Stomach smooth muscle (tissue), 2 donors: ENCODE measurements around the gene MOB3C.

ENCODE experiments used
- H3K27ac ChIP-seq: one replicate; pipeline ENCODE4 v1.7.0; 2013; ENCODE audit warnings: mild to moderate bottlenecking, low read length, inconsistent platforms
- H3K27me3 ChIP-seq, 2 donors: one replicate each; pipeline ENCODE4 v1.7.0; 2013; ENCODE audit warnings: low read length in 2 of 2; ENCODE audit not compliant: insufficient read depth in 2 of 2, control insufficient read depth in 1 of 2
- H3K36me3 ChIP-seq, 2 donors: one replicate each; pipeline ENCODE4 v1.7.0; 2013; ENCODE audit warnings: low read length in 2 of 2; ENCODE audit not compliant: control insufficient read depth in 2 of 2, insufficient read depth in 2 of 2
- H3K4me1 ChIP-seq: one replicate; pipeline ENCODE4 v1.7.0; 2013; ENCODE audit warnings: low read length; ENCODE audit not compliant: control insufficient read depth, insufficient read depth
- H3K4me3 ChIP-seq, 2 donors: one replicate each; pipeline ENCODE4 v1.7.0; 2013; ENCODE audit warnings: low read length in 2 of 2
- H3K9ac ChIP-seq, 2 donors: one replicate each; pipeline ENCODE4 v1.7.0; 2013; ENCODE audit warnings: low read length in 2 of 2, mild to moderate bottlenecking in 1 of 2
- H3K9me3 ChIP-seq, 2 donors: one replicate each; pipeline ENCODE4 v1.7.0; 2013; ENCODE audit warnings: low read length in 2 of 2; ENCODE audit not compliant: control insufficient read depth in 2 of 2
- donor health status: healthy.
- donor health status: Pancreatic carcinoma.

MOB3C gene

DNA sequence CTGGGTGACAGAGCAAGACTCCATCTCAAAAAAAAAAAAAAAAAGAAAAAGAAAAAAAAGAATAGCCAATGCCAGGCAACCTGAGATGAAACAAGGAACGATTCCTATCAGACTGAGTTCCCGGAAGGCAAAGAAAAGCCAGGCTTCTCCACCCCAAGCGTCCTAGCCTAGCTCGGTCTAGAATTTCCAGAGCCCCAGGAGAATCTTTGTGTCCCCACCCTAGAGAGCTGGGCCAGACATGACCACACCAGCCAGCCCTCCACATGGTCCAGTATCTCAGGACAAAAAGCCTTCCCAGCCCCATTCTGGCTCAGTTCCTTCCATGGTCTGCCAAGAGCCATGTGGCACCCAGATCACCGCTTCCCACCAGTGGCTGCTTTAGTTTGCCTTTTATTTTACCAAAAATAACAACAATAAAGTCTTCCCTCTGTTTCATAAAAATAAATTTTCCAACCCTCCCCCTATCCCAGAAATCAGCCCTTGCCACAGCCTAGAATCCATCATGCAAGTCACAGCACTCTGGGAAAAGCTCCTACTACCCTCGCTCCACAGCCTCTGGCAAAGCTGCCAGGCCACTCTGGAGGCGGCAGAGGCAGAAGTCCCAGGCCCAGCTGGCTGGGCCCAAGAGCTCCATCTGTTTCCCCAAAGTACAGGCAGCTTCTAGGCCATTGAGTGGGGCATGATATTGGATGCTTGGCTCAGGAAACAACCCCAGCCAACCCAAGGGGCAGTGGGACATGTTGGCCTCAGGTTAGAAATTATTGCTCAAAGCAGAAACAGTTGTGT is 9.1 kb downstream of the MOB3C start:
- peaks cover 34% of the 10 kb centered on the region for H3K4me1 ChIP-seq
- H3K36me3 ChIP-seq, result peaks cover 26 to 30% of the 10 kb centered on the region in 2 donors
- H3K9me3 ChIP-seq, result no peaks in the 10 kb centered on the region
- H3K27ac ChIP-seq, result no peak overlapping the region
- no peak overlapping the region for H3K4me3 ChIP-seq
- no peak overlapping the region for H3K9ac ChIP-seq
- H3K27me3 ChIP-seq, result no peaks in the 10 kb centered on the region

DNA sequence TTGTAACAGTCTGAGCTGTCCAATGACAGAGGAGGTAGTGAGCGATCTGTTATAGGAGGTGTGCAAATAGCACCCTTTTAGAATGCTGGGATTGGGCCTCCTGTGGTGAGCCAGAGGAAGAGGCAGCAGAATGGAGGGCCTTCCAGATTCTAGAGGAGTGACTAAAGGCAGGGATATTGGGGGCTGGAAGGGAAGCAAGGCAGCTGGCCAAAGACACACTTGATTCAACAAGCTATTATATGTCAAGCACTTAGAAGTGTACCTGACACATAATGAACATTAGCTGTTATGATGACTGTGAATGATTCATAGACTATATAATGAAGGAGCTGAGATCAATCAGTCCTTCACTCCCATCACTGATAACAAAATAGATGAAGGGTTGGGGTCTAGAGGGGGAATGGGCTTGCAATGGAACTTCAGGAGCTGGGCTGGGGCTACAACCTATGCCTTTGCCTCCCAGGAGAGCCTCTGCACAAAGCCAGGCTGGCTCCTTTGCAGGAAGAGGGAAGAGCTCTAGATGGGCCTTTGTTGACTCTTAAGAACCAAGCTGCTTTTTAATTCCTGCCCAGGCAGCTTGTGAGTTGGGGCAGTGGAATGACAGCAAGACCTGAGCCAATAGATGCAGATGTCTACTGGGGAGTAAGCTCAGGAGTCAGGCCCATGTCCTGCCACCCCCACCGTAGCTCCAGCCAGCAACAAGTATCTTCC is 10.2 kb downstream of the MOB3C start:
- Histone ChIP-seq H3K36me3 (peaks cover 26 to 30% of the 10 kb centered on the region in 2 donors), H3K9ac (no peak overlapping the region), H3K27me3 (no peaks in the 10 kb centered on the region), H3K9me3 (no peaks in the 10 kb centered on the region), H3K27ac (peak overlapping the region; percentile 11), H3K4me1 (peaks cover 24% of the 10 kb centered on the region), H3K4me3 (no peak overlapping the region)

DNA sequence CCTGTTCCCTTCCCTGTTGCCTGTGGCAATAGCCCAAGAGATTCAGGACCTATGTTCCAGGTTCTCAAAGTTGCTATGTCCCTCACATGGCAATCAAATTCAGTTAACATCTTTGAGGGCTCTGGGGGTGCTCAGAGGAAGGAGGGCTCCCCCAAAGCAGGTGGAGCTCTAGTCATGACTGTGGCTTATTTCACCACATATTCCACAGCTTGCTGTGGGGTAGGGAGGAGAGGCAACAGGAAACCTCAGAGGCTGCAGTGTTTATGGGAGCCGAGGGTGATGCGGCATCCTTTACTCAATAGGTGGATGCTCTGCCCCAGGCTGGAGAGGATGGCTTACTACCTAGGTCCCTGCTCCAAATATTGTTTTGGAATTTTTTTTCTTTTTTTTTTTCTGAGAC is 11.4 kb downstream of the MOB3C start:
- Histone ChIP-seq H3K27ac (no peak overlapping the region), H3K4me3 (no peak overlapping the region)

DNA sequence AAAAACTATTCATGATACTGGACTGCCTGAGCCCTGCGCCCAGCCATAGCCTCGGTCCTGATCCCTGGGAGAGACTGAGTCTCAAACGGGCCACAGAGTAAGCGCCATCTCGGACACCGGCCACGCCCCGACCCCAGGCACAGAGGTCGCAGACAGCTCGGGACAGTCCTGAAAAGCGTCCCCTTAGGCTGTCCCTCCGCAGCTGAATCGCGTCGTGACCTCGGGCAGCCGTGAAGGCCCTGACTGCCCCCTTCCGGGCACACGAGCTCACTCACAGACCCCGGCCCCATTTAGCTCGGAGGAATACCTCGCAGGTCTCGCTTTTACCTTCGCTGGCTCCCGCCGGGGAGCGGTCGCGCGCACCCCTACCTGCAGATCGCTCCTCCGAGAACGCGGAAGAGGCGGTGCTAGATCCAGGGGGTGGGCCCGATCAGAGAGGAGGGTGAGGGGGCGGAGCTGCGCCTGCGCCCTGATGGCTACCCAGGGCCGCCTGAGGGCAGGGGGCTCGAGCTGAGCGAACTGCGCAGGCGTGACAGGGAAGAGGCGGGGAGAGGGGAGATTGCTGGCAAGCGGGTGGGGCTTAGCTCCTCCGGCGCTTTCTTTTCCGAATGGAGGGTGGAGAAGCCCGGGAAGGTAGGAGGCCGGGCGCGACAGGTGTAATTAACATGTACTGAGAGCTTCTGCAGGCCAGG is 12.6 kb downstream of the MOB3C start, which contains the start of gene MKNK1:
Gene MKNK1 (minus strand): TSS at position 411 of the 692 bp plus-strand sequence. CDS start 20,941 bp downstream, outside the sequence.
- Histone ChIP-seq H3K4me1 (peaks cover 23% of the 10 kb centered on the region), H3K27me3 (no peaks in the 10 kb centered on the region), H3K9ac (peak within 1 kb of the TSS; percentile 79 to 94)

More for the DNA sequence above, 11.4 kb downstream of the MOB3C start:
- H3K36me3 ChIP-seq, result peaks cover 18 to 26% of the 10 kb centered on the region in 2 donors
- no peak overlapping the region for H3K9ac ChIP-seq
- peaks cover 20% of the 10 kb centered on the region for H3K4me1 ChIP-seq
- no peaks in the 10 kb centered on the region for H3K9me3 ChIP-seq
- H3K27me3 ChIP-seq, result no peaks in the 10 kb centered on the region

DNA sequence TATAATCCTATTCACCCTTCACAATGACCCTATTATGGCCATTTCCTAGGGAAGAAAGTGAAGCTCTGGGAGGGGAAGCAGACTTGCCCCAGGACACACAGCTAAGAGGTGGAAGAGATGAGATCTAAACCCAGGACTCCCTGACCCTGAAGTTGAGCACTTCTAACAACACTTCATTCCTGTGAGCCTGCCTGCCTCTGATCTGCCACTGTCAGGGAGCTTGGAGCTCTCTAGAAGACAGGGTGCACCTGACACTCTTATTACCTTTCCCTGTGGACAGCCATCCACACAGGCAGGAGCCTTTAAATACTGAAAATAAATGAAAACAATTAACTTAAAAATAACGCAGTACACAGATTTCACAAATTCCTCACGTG is 13.1 kb downstream of the MOB3C start:
- peak overlapping the region; percentile 62 for H3K27ac ChIP-seq
- H3K4me1 ChIP-seq, result peaks cover 26% of the 10 kb centered on the region
- peaks cover 6 to 10% of the 10 kb centered on the region in 2 donors for H3K36me3 ChIP-seq
- H3K9ac ChIP-seq, result peak overlapping the region; percentile 79 to 94
- H3K9me3 ChIP-seq, result no peaks in the 10 kb centered on the region
- H3K27me3 ChIP-seq, result no peaks in the 10 kb centered on the region
- H3K4me3 ChIP-seq, result peak overlapping the region; percentile 79 to 95

More for the DNA sequence above, 12.6 kb downstream of the MOB3C start, which contains the start of gene MKNK1:
- peak within 1 kb of the TSS; percentile 79 to 95 for H3K4me3 ChIP-seq
- H3K9me3 ChIP-seq, result no peaks in the 10 kb centered on the region
- peak within 1 kb of the TSS; percentile 62 for H3K27ac ChIP-seq
- peaks cover 9 to 16% of the 10 kb centered on the region in 2 donors for H3K36me3 ChIP-seq

DNA sequence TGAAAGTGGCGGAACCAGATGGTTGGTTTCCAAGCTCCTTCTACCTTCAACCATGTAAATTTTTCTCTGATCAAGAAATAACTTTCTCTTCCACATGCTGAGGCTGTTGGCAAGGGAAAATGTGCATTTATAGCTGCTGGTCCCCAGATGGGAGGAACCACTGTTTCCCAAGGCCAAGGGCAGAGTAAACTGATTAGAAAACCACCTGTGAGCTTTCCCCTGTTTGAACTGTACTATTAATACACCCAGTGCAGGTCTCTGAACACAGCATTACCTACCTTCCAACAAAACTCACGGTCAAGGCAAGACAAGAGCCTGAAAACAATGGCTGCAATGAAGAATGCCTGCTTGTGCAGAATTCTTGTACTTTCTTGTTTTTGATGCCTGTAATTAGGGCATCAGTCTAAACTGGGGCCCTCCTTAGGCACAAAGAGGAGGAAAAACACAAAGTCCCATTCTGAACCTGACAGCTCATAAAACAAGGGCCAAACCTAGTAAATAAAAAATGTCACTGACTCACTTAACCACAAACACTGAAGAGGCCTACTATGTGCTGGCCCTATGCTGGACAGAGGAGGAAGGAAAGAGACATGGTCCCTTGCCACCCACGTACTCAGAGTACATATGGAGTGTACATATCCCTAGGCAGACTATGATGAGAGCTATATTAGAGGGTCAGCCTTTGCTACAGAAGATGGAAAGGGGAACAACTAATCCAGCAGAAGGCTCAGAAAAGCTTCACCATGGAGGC is 15.2 kb downstream of the MOB3C start:
- H3K27ac ChIP-seq, result no peak overlapping the region
- H3K27me3 ChIP-seq, result no peaks in the 10 kb centered on the region
- H3K4me3 ChIP-seq, result no peak overlapping the region
- no peaks in the 10 kb centered on the region for H3K9me3 ChIP-seq
- H3K4me1 ChIP-seq, result peaks cover 24% of the 10 kb centered on the region
- peaks cover 0 to 5% of the 10 kb centered on the region in 2 donors for H3K36me3 ChIP-seq
- no peak overlapping the region for H3K9ac ChIP-seq

DNA sequence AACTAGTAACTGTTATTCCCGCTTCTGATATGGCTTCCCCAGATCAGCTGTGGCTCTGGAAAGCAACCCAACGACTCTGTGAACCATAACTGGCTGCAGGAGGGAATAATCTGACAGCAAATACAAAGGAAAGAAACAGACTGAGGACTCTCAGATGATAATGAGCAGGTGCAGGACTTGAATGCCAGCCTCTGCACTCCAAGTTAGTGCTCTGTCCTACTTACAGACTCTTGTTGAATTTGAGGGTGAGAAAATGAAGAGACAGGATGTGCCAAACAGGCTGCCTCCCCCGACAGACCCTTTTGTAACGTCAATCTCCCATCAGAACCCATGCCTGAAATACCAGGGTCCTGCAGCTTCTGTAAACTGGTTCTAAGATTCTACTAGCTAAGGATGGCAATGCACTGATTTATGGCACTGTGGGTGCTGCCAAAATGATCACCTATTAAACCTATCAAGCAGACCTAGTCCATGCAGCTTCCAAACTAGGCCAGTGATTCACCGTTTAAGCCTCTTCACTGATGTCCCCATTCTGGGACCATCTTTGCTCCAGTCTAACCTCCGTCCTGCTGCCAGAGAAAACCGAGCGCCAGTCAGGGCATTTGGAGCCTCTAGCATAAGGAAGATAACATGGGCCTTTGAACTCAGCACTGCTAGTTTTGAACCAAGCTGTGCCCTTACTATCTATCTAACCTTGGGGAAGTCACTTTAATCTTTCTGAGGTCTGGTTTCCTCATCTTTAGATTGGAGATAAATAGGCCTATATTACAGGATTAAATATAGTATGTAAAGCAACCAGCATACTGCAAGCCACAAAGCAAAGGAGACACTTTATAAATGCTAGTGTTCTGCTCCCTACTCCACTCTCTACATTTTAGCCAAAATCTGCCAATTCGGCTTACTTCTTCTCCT is 17.3 kb downstream of the MOB3C start:
- Histone ChIP-seq H3K4me1 (peaks cover 18% of the 10 kb centered on the region), H3K9me3 (no peaks in the 10 kb centered on the region), H3K9ac (no peak overlapping the region), H3K36me3 (no peaks in the 10 kb centered on the region), H3K4me3 (no peak overlapping the region), H3K27me3 (no peaks in the 10 kb centered on the region), H3K27ac (peak overlapping the region; percentile 31)

DNA sequence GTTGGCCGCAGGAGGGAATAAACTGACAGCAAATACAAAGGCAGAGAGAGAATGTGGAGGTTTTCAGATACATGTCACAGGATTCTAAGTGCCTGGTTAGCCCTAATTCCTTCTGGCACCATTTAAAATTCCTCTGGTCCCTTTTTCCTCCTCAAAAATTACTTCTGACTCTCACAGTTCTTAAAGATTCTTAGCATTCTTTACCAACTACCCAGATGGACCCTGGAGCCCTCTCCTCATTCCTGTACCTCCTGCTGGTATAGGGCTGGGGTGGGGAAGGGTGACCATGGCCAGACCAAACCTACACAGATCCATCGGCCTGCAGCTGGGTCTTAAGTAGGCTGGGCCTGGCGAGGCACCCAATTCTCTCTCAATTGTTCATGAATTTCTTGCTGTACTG is 19.8 kb downstream of the MOB3C start:
- Histone ChIP-seq H3K36me3 (peaks cover 13 to 16% of the 10 kb centered on the region in 2 donors), H3K4me1 (peaks cover 7% of the 10 kb centered on the region), H3K9me3 (no peaks in the 10 kb centered on the region)

DNA sequence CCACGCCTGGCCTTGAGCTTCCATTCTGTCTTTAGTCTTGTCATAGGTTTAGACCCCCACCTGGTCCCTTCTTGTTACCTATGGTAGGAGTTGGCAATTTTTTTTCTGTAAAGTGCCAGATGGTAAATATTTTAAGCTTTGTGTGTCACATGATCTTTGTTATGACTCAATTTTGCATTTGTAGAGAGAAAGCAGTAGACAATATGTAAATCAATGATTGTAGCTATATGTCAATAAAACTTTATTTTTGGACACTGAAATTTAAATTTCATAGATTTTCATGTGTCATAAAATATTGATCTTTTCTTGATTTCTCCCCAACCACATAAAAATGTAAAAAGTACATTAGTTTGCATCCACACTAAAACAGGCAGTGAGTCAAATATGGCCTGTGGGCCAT is 20.6 kb downstream of the MOB3C start:
- Histone ChIP-seq H3K9me3 (no peaks in the 10 kb centered on the region), H3K27ac (no peak overlapping the region), H3K27me3 (no peaks in the 10 kb centered on the region), H3K36me3 (peaks cover 20 to 24% of the 10 kb centered on the region in 2 donors), H3K4me3 (no peak overlapping the region), H3K4me1 (peaks cover 7% of the 10 kb centered on the region), H3K9ac (no peak overlapping the region)

More for the DNA sequence above, 19.8 kb downstream of the MOB3C start:
- Histone ChIP-seq H3K27me3 (no peaks in the 10 kb centered on the region), H3K27ac (no peak overlapping the region), H3K4me3 (no peak overlapping the region), H3K9ac (no peak overlapping the region)
